Progenitor cell of endocrine pancreas (in vitro differentiated cells): Measurements from ENCODE around the gene AHRR. TPM values are rescaled to one million over a fixed set of nuclear protein-coding genes. Genes with fewer than 3 reads are reported as not detected.

Source experiments
- DNase-seq: peaks from one replicate; pipeline ENCODE4 v3.0.0; 2021; ENCODE audit warnings: low spot score; ENCODE audit not compliant: unreplicated experiment
- H3K27ac Mint-ChIP-seq: 2 replicates; pipeline ENCODE4 v1.8.0; 2021; ENCODE audit warnings: mild to moderate bottlenecking, moderate library complexity, mixed read lengths
- H3K27me3 Mint-ChIP-seq: 2 replicates; pipeline ENCODE4 v1.8.0; 2021; ENCODE audit warnings: mixed read lengths
- H3K36me3 Mint-ChIP-seq: 2 replicates; pipeline ENCODE4 v1.8.0; 2022; ENCODE audit warnings: mixed read lengths; ENCODE audit not compliant: insufficient read depth
- H3K4me1 Mint-ChIP-seq: 2 replicates; pipeline ENCODE4 v1.8.0; 2021; ENCODE audit warnings: low read depth, mixed read lengths
- H3K4me3 Mint-ChIP-seq: 2 replicates; pipeline ENCODE4 v1.8.0; 2021; ENCODE audit warnings: low read depth, mild to moderate bottlenecking, moderate library complexity, mixed read lengths
- H3K9me3 Mint-ChIP-seq: 2 replicates; pipeline ENCODE4 v1.8.0; 2021; ENCODE audit warnings: low read depth, mixed read lengths
- CTCF ChIP-seq: fragments of 200-600 bp; sonication (generic); IDR thresholded peaks from one replicate; pipeline ENCODE4 v1.5.0; 2021; ENCODE audit warnings: antibody characterized with exemption, mild to moderate bottlenecking; ENCODE audit not compliant: unreplicated experiment
- total RNA-seq: library from RNA; stranded (reverse); gene quantifications from 2 replicates; pipeline ENCODE4 v1.2.1, GENCODE V29; 2021

The AHRR gene
- total RNA-seq, 1 donor from 2014 or later: 1.3 TPM

- Mint-ChIP-seq H3K4me3 (no peak overlapping the region), H3K36me3 (peaks cover 5% of the 10 kb centered on the region), H3K4me1 (peaks cover 6% of the 10 kb centered on the region), H3K9me3 (no peaks in the 10 kb centered on the region), H3K27me3 (no peaks in the 10 kb centered on the region), H3K27ac (no peak overlapping the region)
- TF ChIP-seq CTCF: no peak
- DNase-seq: no peak
Observed at GRCh38 chr5:468401-468800, 146.9 kb downstream of the AHRR start.

- Mint-ChIP-seq H3K9me3 (no peaks in the 10 kb centered on the region), H3K36me3 (peaks cover 2% of the 10 kb centered on the region), H3K27ac (peak overlapping the region; percentile 59), H3K27me3 (no peaks in the 10 kb centered on the region), H3K4me1 (peaks cover 8% of the 10 kb centered on the region), H3K4me3 (no peak overlapping the region)
- TF ChIP-seq CTCF: no peak
- no peak for DNase-seq
Observed at GRCh38 chr5:469752-470483, 148.4 kb downstream of the AHRR start.

- Mint-ChIP-seq H3K4me1 (peaks cover 8% of the 10 kb centered on the region), H3K9me3 (no peaks in the 10 kb centered on the region), H3K27me3 (peaks cover 3% of the 10 kb centered on the region), H3K36me3 (no peaks in the 10 kb centered on the region), H3K4me3 (peak overlapping the region; percentile 71), H3K27ac (no peak overlapping the region)
- TF ChIP-seq CTCF: no peak
- DNase-seq: no peak
Observed at GRCh38 chr5:470961-471749, 149.6 kb downstream of the AHRR start.

GRCh38 chr5:471750-472058 is 150.2 kb downstream of the AHRR start:
- no peak overlapping the region for H3K27ac Mint-ChIP-seq
- peak overlapping the region; percentile 71 for H3K4me3 Mint-ChIP-seq
- H3K27me3 Mint-ChIP-seq: peaks cover 3% of the 10 kb centered on the region
- H3K9me3 Mint-ChIP-seq: no peaks in the 10 kb centered on the region
- no peaks in the 10 kb centered on the region for H3K36me3 Mint-ChIP-seq
- TF ChIP-seq CTCF: no peak
- peaks cover 8% of the 10 kb centered on the region for H3K4me1 Mint-ChIP-seq
- no peak for DNase-seq

- Mint-ChIP-seq H3K27ac (no peak overlapping the region), H3K36me3 (no peaks in the 10 kb centered on the region), H3K4me1 (peaks cover 8% of the 10 kb centered on the region), H3K9me3 (no peaks in the 10 kb centered on the region), H3K4me3 (peak overlapping the region; percentile 71), H3K27me3 (peaks cover 3% of the 10 kb centered on the region)
- no peak for TF ChIP-seq CTCF
- no peak for DNase-seq
Observed at GRCh38 chr5:472076-472655, 150.7 kb downstream of the AHRR start.
